Left renal pelvis (tissue), 4 donors: ENCODE data around the gene TNS3. TPM values are rescaled to one million over a fixed set of nuclear protein-coding genes. Genes with fewer than 3 reads are reported as not detected.
A peak's percentile ranks its signal among the peaks of the same experiment; 100 is the strongest.
"Not testable (repeated sequence)": the region's sequence is repeated elsewhere in the genome, so short reads cannot be mapped to it uniquely, and the experiment has no call there.

Source experiments
- DNase-seq, 4 donors: peaks; one replicate each; pipeline ENCODE4 v3.0.0-alpha.2; 2013; ENCODE audit warnings: low read depth in 4 of 4, low spot score in 3 of 4
- polyA plus RNA-seq, 4 donors: library from polyadenylated mRNA; unstranded; fragments of 120-200 nt; gene quantifications; one replicate each; pipeline ENCODE4 v1.2.1, GENCODE V29; 2013; ENCODE audit not compliant: insufficient read length in 4 of 4

The TNS3 gene
- polyA plus RNA-seq, 4 donors: 85.6 to 120 (median 91.2) TPM

GRCh38 chr7:47477191-47478016, 104.5 kb downstream of the TNS3 start:
- DNase-seq: no peak

GRCh38 chr7:47475880-47476227, 106.1 kb downstream of the TNS3 start:
- no peak for DNase-seq

- DNase-seq: peak in 1 of 4 donors; percentile 75
Observed at GRCh38 chr7:47474937-47475879, 106.7 kb downstream of the TNS3 start.

GRCh38 chr7:47474211-47474936, 107.5 kb downstream of the TNS3 start:
- DNase-seq: no peak

- DNase-seq: no peak
Observed at GRCh38 chr7:47473499-47474210, 108.3 kb downstream of the TNS3 start.

GRCh38 chr7:47472444-47473157, 109.3 kb downstream of the TNS3 start:
- no peak for DNase-seq

- no peak for DNase-seq
Observed at GRCh38 chr7:47471831-47472230, 110.1 kb downstream of the TNS3 start.

GRCh38 chr7:47471358-47471703, 110.6 kb downstream of the TNS3 start:
- DNase-seq: no peak

- DNase-seq: peak in 2 of 4 donors; percentile 53 to 70
Observed at GRCh38 chr7:47470567-47471357, 111.1 kb downstream of the TNS3 start.

- not testable (repeated sequence) for DNase-seq
Observed at GRCh38 chr7:47469846-47470245, 112.1 kb downstream of the TNS3 start.

GRCh38 chr7:47466832-47467231, 115.1 kb downstream of the TNS3 start:
- DNase-seq: no peak

GRCh38 chr7:47465191-47465590, 116.7 kb downstream of the TNS3 start:
- no peak for DNase-seq

GRCh38 chr7:47464266-47464665, 117.6 kb downstream of the TNS3 start:
- DNase-seq: no peak

- no peak for DNase-seq
Observed at GRCh38 chr7:47461746-47462145, 120.2 kb downstream of the TNS3 start.

- DNase-seq: no peak
Observed at GRCh38 chr7:47461161-47461560, 120.8 kb downstream of the TNS3 start.

GRCh38 chr7:47460251-47460989, 121.5 kb downstream of the TNS3 start:
- no peak for DNase-seq

- no peak for DNase-seq
Observed at GRCh38 chr7:47458486-47458885, 123.4 kb downstream of the TNS3 start.

GRCh38 chr7:47458057-47458456, 123.9 kb downstream of the TNS3 start:
- DNase-seq: no peak
